ENCODE data around the gene DSPP.
"Not testable (repeated sequence)": the region's sequence is repeated elsewhere in the genome, so short reads cannot be mapped to it uniquely, and the experiment has no call there.

The DSPP gene

DNA sequence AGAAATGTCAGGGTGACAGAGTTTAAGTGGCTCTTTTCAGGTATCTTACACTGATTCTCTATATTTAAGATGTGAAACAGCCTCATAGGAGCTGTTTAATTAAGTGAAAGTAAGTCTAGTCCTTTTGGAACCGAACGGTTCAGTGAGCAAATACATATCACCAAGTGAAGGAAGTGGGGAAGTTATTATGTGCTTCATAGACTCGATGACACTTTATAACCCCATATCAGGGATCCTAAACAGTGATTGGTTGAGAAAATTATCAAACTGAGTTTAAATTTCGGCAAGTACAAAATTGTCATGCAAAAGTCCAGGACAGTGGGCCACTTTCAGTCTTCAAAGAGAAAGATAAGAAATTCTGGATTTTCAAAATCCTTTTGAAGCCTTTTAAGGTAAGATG, at the start of gene DSPP:
DSPP (plus strand) TSS at position 301 of the 400 bp plus-strand sequence. CDS start 2,380 bp downstream, outside the sequence.
- DNase-seq (ENCODE audit: low read depth in 2 of 2), result no peak

DNA sequence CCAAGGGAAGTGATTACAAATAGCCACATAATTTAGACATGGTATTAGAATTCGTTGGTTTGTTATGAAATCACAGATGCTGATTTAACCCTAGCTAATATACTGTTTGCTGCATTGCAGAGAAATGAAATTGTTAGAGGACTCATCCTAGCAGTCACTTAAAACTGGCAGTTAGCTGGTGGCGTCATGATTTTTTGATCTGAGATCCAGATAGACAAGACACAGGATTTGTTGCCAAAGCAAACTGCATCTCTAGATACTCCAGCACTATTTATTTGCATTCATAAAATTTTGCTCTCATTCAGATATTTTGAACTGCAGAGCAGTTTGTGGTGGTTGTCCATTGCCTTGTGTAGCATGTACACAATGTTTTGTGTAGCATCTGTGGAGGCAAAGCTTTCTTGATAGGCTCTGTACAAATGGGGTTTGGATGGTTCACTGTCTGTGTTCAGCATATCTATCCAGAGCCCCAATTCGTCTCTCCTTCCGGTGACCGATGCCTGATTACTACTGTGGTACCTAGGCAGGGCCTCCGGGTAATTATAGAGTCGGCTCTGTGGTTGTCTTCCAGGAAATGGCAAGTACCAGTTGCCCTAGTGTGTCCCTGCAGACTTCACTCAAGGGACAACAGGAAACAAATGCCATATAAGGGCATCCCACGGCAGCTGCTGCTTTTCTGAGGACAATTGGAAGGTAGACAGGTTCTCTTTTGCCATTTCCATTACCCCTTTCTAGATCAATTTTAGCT, 49.1 kb upstream of the DSPP start:
- peak; percentile 1 to 4 for DNase-seq (ENCODE audit: low read depth in 2 of 2)

DNA sequence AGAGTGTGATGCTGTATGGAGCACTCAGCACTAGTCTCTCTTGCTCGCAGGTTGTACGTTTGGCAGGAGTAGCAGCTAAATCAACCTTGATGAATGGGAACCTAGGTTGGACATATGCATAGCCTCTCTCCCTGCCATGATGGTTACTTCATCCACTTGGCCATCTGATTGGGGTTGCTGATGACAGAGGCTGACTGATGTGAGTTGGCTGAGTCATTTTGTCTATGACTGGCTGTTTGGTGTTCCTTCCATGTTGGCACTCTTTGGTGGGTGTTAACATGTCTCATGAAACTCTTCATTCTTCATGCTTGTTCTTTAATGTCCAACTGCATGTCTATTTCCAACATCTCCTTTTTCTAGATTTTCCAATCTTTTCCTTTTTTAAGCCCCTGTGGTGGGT, 47.5 kb upstream of the DSPP start:
- no peak for DNase-seq (ENCODE audit: low read depth in 2 of 2)

DNA sequence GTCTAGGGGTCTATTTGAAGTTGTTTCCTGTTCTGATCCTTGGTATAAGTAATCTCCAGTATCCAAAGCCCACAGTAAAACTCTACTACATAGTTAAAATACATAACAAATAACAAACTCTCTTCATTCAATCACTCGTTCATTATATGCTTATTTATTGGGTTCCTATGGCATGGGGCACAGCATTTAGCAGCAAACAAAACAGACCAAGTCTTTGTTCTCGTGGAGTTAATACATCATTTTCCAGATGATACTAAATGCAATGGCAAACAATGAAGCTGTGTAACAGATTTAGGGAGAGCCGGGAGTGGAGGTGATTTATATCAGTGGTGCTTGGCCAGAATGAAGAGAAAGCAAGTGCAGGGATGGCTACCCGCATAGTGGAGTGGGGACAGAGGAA, 42.6 kb upstream of the DSPP start:
- DNase-seq (ENCODE audit: low read depth in 2 of 2), result no peak

DNA sequence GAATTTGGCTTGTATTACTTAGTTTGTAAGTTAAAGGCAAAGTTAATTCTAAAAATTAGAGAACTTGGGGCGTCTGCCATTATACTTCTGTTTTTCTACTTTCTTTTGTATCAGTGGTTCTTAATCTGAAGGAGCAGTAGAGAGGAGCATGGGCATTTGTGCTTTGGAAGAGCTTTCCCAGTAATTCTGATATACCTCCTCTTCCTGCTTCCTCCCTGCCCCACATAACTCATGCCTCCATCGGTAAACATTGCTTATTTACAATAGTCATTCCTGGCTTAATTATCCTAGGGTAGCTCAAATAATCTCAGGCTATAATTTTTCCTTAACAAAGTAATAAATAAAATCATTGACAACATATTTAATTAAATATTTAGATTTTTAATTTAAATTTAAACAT, 42.1 kb upstream of the DSPP start:
- no peak for DNase-seq (ENCODE audit: low read depth in 2 of 2)

DNA sequence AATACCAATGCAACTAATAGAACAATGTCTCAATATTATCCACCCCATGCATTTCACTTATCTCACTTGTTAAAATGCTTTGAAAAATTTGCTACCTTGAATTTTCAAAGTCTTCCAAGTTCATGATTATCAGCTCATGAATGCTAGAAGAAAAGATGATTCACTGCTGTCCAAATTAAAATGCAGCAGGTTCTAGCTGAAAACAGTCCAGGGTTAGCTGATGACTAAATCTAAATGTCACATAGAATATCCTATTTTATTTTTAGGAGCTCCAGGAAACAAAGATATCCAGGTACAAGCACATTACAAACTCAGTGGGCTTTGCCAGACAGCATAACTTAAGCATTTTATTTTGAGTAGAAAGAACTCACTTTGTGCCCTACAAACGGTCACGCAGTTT, 41.1 kb upstream of the DSPP start:
- no peak for DNase-seq (ENCODE audit: low read depth in 2 of 2)

- DNase-seq (ENCODE audit: low read depth in 2 of 2), result no peak
Measured at GRCh38 chr4:87570290-87570805, 38.0 kb upstream of the DSPP start.

DNA sequence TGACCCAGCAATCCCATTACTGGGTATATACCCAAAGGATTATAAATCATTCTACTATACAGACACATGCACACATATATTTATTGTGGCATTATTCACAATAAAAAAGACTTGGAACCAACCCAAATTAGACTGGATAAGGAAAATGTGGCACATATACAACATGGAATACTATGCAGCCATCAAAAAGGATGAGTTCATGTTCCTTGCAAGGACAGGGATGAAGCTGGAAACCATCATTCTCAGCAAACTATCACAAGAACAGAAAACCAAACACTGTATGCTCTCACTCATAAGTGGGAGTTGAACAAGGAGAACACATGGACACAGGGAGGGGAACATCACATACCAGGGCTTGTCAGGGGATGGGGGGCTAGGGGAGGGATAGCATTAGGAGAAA, 34.0 kb upstream of the DSPP start:
- DNase-seq (ENCODE audit: low read depth in 2 of 2), result not testable (repeated sequence)

GRCh38 chr4:87574996-87575395, 33.3 kb upstream of the DSPP start:
- DNase-seq (ENCODE audit: low read depth in 2 of 2), result no peak

GRCh38 chr4:87575408-87575807, 32.9 kb upstream of the DSPP start:
- DNase-seq (ENCODE audit: low read depth in 2 of 2), result no peak

DNA sequence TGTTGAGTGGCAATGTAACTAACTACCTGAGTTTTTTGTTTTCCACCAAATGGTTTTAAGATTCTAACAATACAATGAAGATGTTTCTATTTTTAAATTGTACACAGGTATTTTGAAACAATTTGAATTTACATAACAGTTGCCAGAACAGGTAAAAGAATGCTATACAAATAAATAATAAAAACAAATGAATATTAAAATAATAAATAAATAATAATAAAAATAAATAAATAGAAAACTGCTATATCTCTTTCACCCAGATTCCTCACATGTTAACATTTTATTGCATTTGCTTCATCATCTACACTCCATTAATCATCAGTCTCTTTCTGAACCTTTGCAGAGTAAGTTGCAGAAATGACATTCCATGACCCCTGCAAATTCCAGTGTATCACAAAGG, 32.3 kb upstream of the DSPP start:
- no peak for DNase-seq (ENCODE audit: low read depth in 2 of 2)

GRCh38 chr4:87579478-87579877, 28.9 kb upstream of the DSPP start:
- DNase-seq (ENCODE audit: low read depth in 2 of 2), result no peak

GRCh38 chr4:87580057-87580456, 28.3 kb upstream of the DSPP start:
- DNase-seq (ENCODE audit: low read depth in 2 of 2), result no peak

- no peak for DNase-seq (ENCODE audit: low read depth in 2 of 2)
Measured at GRCh38 chr4:87584222-87584908, 24.0 kb upstream of the DSPP start.

DNA sequence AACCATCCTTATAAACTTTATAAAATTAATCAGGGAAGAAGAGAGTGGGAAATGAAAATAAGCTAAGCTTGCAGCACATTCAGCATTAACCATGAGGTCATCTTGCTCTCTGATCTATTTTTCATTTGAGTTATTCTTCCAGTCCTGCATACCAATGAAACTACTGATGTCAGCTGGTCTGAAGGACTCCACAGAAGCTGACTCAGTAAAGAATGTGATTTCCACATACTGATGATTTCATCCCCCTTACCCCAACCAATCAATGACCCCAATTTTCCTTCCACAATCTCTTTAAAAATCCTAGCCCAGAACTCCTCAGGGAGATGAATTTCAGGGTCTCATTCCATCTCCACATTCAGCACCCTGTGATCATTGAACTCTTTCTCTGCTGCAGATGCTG, 18.8 kb upstream of the DSPP start:
- DNase-seq (ENCODE audit: low read depth in 2 of 2), result no peak

DNA sequence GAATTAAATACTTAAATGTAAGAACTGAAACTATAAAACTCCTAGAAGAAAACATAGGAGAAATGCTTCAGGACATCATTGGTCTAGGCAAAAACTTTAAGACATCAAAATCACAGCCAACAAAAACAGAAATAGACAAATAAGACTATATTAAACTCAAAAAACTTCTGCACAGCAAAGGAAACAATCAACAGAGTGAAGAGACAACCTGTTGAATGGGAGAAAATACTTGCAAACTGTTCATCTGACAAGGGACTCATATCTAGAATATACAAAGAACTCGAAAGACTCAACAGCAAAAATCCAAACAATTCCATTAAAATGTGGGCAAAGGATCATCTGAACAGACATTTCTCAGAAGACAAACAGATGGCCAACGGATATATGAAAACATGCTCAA, 16.2 kb upstream of the DSPP start:
- DNase-seq (ENCODE audit: low read depth in 2 of 2), result no peak

DNA sequence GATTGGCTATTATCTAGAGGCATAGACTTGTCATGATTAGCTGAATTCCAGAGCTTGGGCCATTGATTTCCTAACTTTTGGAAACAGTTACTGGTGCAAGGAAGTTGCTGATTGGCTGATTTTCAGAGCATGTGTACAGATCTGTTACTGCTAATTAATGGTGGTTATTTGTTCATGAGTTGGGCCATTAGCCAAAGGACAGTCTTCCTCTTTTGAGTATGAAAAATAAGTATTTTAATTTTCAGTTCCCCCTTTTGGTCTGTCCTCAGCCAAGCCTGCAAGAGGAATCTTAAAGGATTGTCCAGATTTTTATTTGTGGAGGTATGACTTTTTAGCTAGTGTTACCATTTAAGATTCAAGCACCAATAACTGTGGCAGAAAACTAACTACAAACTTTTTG, 7.0 kb upstream of the DSPP start:
- no peak for DNase-seq (ENCODE audit: low read depth in 2 of 2)

DNA sequence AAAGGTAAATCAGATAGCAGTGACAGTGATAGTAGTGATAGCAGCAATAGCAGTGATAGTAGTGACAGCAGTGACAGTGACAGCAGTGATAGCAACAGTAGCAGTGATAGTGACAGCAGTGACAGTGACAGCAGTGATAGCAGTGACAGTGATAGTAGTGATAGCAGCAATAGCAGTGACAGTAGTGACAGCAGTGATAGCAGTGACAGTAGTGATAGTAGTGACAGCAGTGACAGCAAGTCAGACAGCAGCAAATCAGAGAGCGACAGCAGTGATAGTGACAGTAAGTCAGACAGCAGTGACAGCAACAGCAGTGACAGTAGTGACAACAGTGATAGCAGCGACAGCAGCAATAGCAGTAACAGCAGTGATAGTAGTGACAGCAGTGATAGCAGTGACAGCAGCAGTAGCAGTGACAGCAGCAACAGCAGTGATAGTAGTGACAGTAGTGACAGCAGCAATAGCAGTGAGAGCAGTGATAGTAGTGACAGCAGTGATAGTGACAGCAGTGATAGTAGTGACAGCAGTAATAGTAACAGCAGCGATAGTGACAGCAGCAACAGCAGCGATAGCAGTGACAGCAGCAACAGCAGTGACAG, 6.1 kb downstream of the DSPP start:
- DNase-seq (ENCODE audit: low read depth in 2 of 2), result no peak

- no peak for DNase-seq (ENCODE audit: low read depth in 2 of 2)
Measured at GRCh38 chr4:87616268-87616667, 7.9 kb downstream of the DSPP start.

GRCh38 chr4:87620086-87620485, 11.8 kb downstream of the DSPP start:
- DNase-seq (ENCODE audit: low read depth in 2 of 2), result no peak

GRCh38 chr4:87620491-87620890, 12.2 kb downstream of the DSPP start:
- no peak for DNase-seq (ENCODE audit: low read depth in 2 of 2)

DNA sequence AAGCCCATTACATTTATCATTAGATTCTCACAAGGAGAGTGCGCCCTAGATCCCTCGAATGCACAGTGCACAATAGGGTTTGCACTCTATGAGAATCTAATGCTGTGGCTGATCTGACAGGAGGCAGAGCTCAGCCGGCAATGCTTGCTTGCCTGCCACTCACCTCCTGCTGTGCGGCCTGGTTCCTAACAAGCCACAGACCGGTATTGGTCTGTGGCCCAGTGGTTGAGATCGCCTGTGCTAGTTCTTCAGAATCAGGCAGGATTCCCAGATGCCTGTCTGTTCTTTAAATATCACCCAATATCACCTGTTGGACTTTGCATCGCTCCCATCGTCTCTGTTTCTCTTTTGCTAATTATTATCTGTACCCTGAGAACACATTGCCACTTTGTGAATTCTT, 14.0 kb downstream of the DSPP start:
- DNase-seq (ENCODE audit: low read depth in 2 of 2), result no peak

GRCh38 chr4:87624698-87625097, 16.4 kb downstream of the DSPP start:
- DNase-seq (ENCODE audit: low read depth in 2 of 2), result no peak

Measured in stimulated activated CD4-positive, alpha-beta T cell treated with anti-CD3 and anti-CD28 coated beads, Interleukin-12 subunit alpha, Interleukin-12 subunit beta, amount 100 ng/mL, for 24 hours (primary cell).